IMR-90 (cell line): ENCODE results near the gene TMEM33. TPM values are rescaled to one million over a fixed set of nuclear protein-coding genes. Genes with fewer than 3 reads are reported as not detected.

Experiments
- ATAC-seq: fragments of 200-7000 bp; cut with Tn5 transposase; 2 replicates; pipeline ENCODE4 v1.9.1; 2020; ENCODE audit warnings: low read depth, mild to moderate bottlenecking, moderate library complexity
- Bru-seq: library from RNA; stranded (reverse); fragments of 400-500 nt; gene quantifications from one replicate; lab custom pipeline; 2021; lab: Mats Ljungman, UMichigan
- BruChase-seq, 2 experiments: library from RNA; stranded (reverse); fragments of 400-500 nt; gene quantifications; one replicate each; lab custom pipeline; 2021; lab: Mats Ljungman, UMichigan
- BruUV-seq: library from RNA; stranded (reverse); fragments of 400-500 nt; replicated peaks from 2 replicates; lab custom pipeline; 2021; lab: Mats Ljungman, UMichigan
- CTCF ChIA-PET: fragments of 300-600 bp; formaldehyde crosslinking; extraction: SDS; loops from one replicate; lab custom pipeline; 2021; ENCODE audit warnings: antibody characterized with exemption; lab: Yijun Ruan, JAX
- POLR2A ChIA-PET: fragments of 300-600 bp; sonication (Branson Sonifier 250); formaldehyde crosslinking; loops from one replicate; lab custom pipeline; 2022; ENCODE audit warnings: antibody characterized with exemption; ENCODE audit not compliant: unreplicated experiment; lab: Charles Lee
- DNase-seq: peaks from one replicate; pipeline ENCODE4 v3.0.0; 2013
- H2AFZ ChIP-seq: replicated peaks from 2 replicates; pipeline ENCODE3; 2013; ENCODE audit warnings: low read length, mild to moderate bottlenecking; ENCODE audit not compliant: poor library complexity
- H2AK5ac ChIP-seq: 2 replicates; pipeline ENCODE4 v1.6.1; 2013; ENCODE audit warnings: low read depth, low read length, inconsistent platforms
- H2AK9ac ChIP-seq: replicated peaks from 2 replicates; pipeline ENCODE3; 2013; ENCODE audit warnings: mild to moderate bottlenecking, low read depth, low read length, moderate library complexity; ENCODE audit not compliant: poor library complexity
- H2BK120ac ChIP-seq: 2 replicates; pipeline ENCODE4 v1.6.1; 2013; ENCODE audit warnings: low read depth, low read length, inconsistent platforms
- H2BK15ac ChIP-seq: 3 replicates; pipeline ENCODE4 v1.6.1; 2013; ENCODE audit warnings: low read depth, low read length, inconsistent platforms
- H2BK20ac ChIP-seq: 2 replicates; pipeline ENCODE4 v1.6.1; 2013; ENCODE audit warnings: low read depth, mild to moderate bottlenecking, inconsistent platforms, low read length, moderate library complexity
- H2BK5ac ChIP-seq: 2 replicates; pipeline ENCODE4 v1.6.1; 2013; ENCODE audit warnings: mild to moderate bottlenecking, low read depth, low read length, inconsistent platforms; ENCODE audit not compliant: poor library complexity, severe bottlenecking
- H3K14ac ChIP-seq: replicated peaks from 2 replicates; pipeline ENCODE4 v1.6.1; 2013; ENCODE audit warnings: low read depth, low read length, inconsistent platforms
- H3K18ac ChIP-seq: 2 replicates; pipeline ENCODE4 v1.6.1; 2013; ENCODE audit warnings: low read depth, low read length, control low read depth
- H3K23ac ChIP-seq: 2 replicates; pipeline ENCODE4 v1.6.1; 2013; ENCODE audit warnings: low read depth, low read length, inconsistent platforms
- H3K27ac ChIP-seq: 2 replicates; pipeline ENCODE4 v1.5.1; 2013; ENCODE audit warnings: mild to moderate bottlenecking, control low read depth, low read length; ENCODE audit not compliant: insufficient read depth
- H3K27me3 ChIP-seq: 2 replicates; pipeline ENCODE4 v1.6.1; 2013; ENCODE audit warnings: low read length; ENCODE audit not compliant: control insufficient read depth, insufficient read depth
- H3K36me3 ChIP-seq: 2 replicates; pipeline ENCODE4 v1.6.1; 2013; ENCODE audit warnings: low read length, mixed read lengths; ENCODE audit not compliant: control insufficient read depth, insufficient read depth
- H3K4ac ChIP-seq: 2 replicates; pipeline ENCODE4 v1.6.1; 2013; ENCODE audit warnings: low read depth, low read length, inconsistent platforms
- H3K4me1 ChIP-seq: 2 replicates; pipeline ENCODE4 v1.6.1; 2013; ENCODE audit warnings: low read length, mixed read lengths; ENCODE audit not compliant: control insufficient read depth, insufficient read depth
- H3K4me2 ChIP-seq: 2 replicates; pipeline ENCODE4 v1.6.1; 2013; ENCODE audit warnings: low read depth, mild to moderate bottlenecking, control low read depth, low read length, moderate library complexity
- H3K4me3 ChIP-seq: 2 replicates; pipeline ENCODE4 v1.5.1; 2013; ENCODE audit warnings: low read depth, mild to moderate bottlenecking, control low read depth, low read length, moderate library complexity; ENCODE audit not compliant: insufficient read depth
- H3K56ac ChIP-seq: 2 replicates; pipeline ENCODE4 v1.6.1; 2013; ENCODE audit warnings: low read length, inconsistent platforms; ENCODE audit not compliant: insufficient read depth; ENCODE audit errors: extremely low read depth
- H3K79me1 ChIP-seq, 2 experiments: 2 replicates each; pipeline ENCODE4 v1.6.1; 2013; ENCODE audit warnings: low read length in 2 of 2, inconsistent platforms in 1 of 2, low read depth in 1 of 2
- H3K9ac ChIP-seq: 2 replicates; pipeline ENCODE4 v1.6.1; 2013; ENCODE audit warnings: low read depth, low read length, control low read depth
- H3K9me1 ChIP-seq: 2 replicates; pipeline ENCODE4 v1.6.1; 2013; ENCODE audit warnings: low read length, inconsistent platforms; ENCODE audit not compliant: insufficient read depth
- H3K9me3 ChIP-seq: 2 replicates; pipeline ENCODE4 v1.6.1; 2013; ENCODE audit warnings: low read length; ENCODE audit not compliant: control insufficient read depth, insufficient read depth
- H4K20me1 ChIP-seq: 2 replicates; pipeline ENCODE4 v1.6.1; 2013; ENCODE audit warnings: low read length, inconsistent platforms; ENCODE audit not compliant: insufficient read depth
- H4K5ac ChIP-seq: 2 replicates; pipeline ENCODE4 v1.6.1; 2013; ENCODE audit warnings: mild to moderate bottlenecking, low read depth, low read length, control low read depth
- H4K8ac ChIP-seq, 2 experiments: 2 replicates each; pipeline ENCODE4 v1.6.1; 2013; ENCODE audit warnings: low read depth in 2 of 2, low read length in 2 of 2, control low read depth in 1 of 2, inconsistent platforms in 1 of 2
- H4K91ac ChIP-seq: 2 replicates; pipeline ENCODE4 v1.6.1; 2013; ENCODE audit warnings: low read depth, low read length, inconsistent platforms; ENCODE audit not compliant: insufficient read depth
- BHLHE40 ChIP-seq: fragments of 150-350 bp; IDR thresholded peaks from 2 replicates; pipeline ENCODE4 v1.6.1; 2016; ENCODE audit warnings: mild to moderate bottlenecking, low read depth, low read length
- CEBPB ChIP-seq: IDR thresholded peaks from 2 replicates; pipeline ENCODE4 v1.6.1; 2012; ENCODE audit warnings: low read depth, low read length, improper control_type of control experiment
- CHD1 ChIP-seq: IDR thresholded peaks from 2 replicates; pipeline ENCODE4 v1.6.1; 2012; ENCODE audit warnings: low read depth, low read length, improper control_type of control experiment
- FOS ChIP-seq: fragments of 150-350 bp; IDR thresholded peaks from 2 replicates; pipeline ENCODE4 v1.6.1; 2016; ENCODE audit warnings: low read depth, low read length
- MAFK ChIP-seq: IDR thresholded peaks from 2 replicates; pipeline ENCODE4 v1.6.1; 2012; ENCODE audit warnings: low read depth, low read length, improper control_type of control experiment
- MAZ ChIP-seq: IDR thresholded peaks from 2 replicates; pipeline ENCODE4 v1.6.1; 2012; ENCODE audit warnings: low read depth, mild to moderate bottlenecking, low read length, improper control_type of control experiment, moderate library complexity, borderline replicate concordance
- MXI1 ChIP-seq: IDR thresholded peaks from 2 replicates; pipeline ENCODE4 v1.6.1; 2012; ENCODE audit warnings: low read depth, mild to moderate bottlenecking, low read length, moderate library complexity, borderline replicate concordance
- NFE2L2 ChIP-seq: fragments of 150-350 bp; IDR thresholded peaks from 2 replicates; pipeline ENCODE4 v1.6.1; 2016; ENCODE audit warnings: low read depth, mild to moderate bottlenecking, low read length
- POLR2A ChIP-seq: IDR thresholded peaks from 2 replicates; pipeline ENCODE4 v1.6.1; 2012; ENCODE audit warnings: mild to moderate bottlenecking, low read depth, low read length
- RAD21 ChIP-seq: IDR thresholded peaks from 2 replicates; pipeline ENCODE4 v1.6.1; 2012; ENCODE audit warnings: low read length, improper control_type of control experiment
- RCOR1 ChIP-seq: IDR thresholded peaks from 2 replicates; pipeline ENCODE4 v1.6.1; 2012; ENCODE audit warnings: mild to moderate bottlenecking, low read length, improper control_type of control experiment; ENCODE audit not compliant: insufficient replicate concordance
- SMC3 ChIP-seq: fragments of 150-350 bp; IDR thresholded peaks from 2 replicates; pipeline ENCODE4 v1.6.1; 2016; ENCODE audit warnings: low read depth, mild to moderate bottlenecking, antibody characterized with exemption, low read length, moderate library complexity
- WGBS, 2 experiments: methylation state at CpG; one replicate each; pipeline versions ENCODE4 v1.1.5 to v1.1.7; 2013; ENCODE audit warnings: missing lambda C conversion rate in 2 of 2; ENCODE audit not compliant: insufficient read length in 1 of 2; ENCODE audit errors: extremely low coverage in 2 of 2; 5-methylcytosine and 5-hydroxymethylcytosine counted together
- dilution Hi-C: fragments of 300-500 bp; cut with HindIII; formaldehyde crosslinking; loops from one replicate; pipeline ENCODE4 v1.14.3; 2018; ENCODE audit warnings: low sequenced_read_pairs; ENCODE audit not compliant: unreplicated experiment
- in situ Hi-C: fragments of 300-500 bp; cut with MboI; formaldehyde crosslinking; loops from 3 replicates; pipeline ENCODE4 v1.14.3; 2019; ENCODE audit warnings: low sequenced_read_pairs, inconsistent platforms, mixed read lengths
- intact Hi-C: fragments of 100-400 bp; cut with micrococcal nuclease; formaldehyde crosslinking; loops from 2 replicates; pipeline ENCODE4 v1.10.0; 2022
- long read RNA-seq: library from polyadenylated mRNA; unstranded; transcript quantifications from one replicate; pipeline ENCODE4 v2.0.0, GENCODE V29; 2021; ENCODE audit not compliant: unreplicated experiment
- polyA plus RNA-seq, 3 experiments: library from polyadenylated mRNA; depleted of rRNA; stranded (reverse); fragments of >200 nt; gene quantifications; 2 replicates each; pipeline ENCODE4 v1.2.3, GENCODE V29; 2012; ENCODE audit warnings: low replicate concordance in 1 of 3
- total RNA-seq: library from RNA; depleted of rRNA; stranded (reverse); fragments of >200 nt; gene quantifications from 2 replicates; pipeline ENCODE4 v1.2.3, GENCODE V29; 2012; rRNA removed
- TF ChIP-seq, protein P1 (sequence below): conservative IDR thresholded peaks from 2 replicates; pipeline ENCODE4 v1.5.1; 2012; ENCODE audit warnings: mild to moderate bottlenecking, low read depth, low read length, improper control_type of control experiment

TMEM33 gene, protein sequence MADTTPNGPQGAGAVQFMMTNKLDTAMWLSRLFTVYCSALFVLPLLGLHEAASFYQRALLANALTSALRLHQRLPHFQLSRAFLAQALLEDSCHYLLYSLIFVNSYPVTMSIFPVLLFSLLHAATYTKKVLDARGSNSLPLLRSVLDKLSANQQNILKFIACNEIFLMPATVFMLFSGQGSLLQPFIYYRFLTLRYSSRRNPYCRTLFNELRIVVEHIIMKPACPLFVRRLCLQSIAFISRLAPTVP
- total RNA-seq (45.5 and 49.7 TPM in 2 replicates), polyA plus RNA-seq (2012; rRNA removed) (23.6 and 27.5 TPM in 2 replicates), Bru-seq, nascent RNA (percentile 87 among the genes with signal in this experiment), BruChase-seq, experiment 1, labeled RNA remaining after a 6-hour chase (percentile 90 among the genes with signal in this experiment), BruChase-seq, experiment 2, labeled RNA remaining after a 2-hour chase (percentile 95 among the genes with signal in this experiment)
- polyA plus RNA-seq (2012; cell fraction: cytosol; rRNA removed) = 22.2 and 60.3 TPM in 2 replicates
- 12.2 and 12.3 TPM in 2 replicates for polyA plus RNA-seq (2012; cell fraction: nucleus; rRNA removed; ENCODE audit: low replicate concordance)
- long read RNA-seq, full-length matches to known transcripts = 10 of 19 reads
- long read RNA-seq, partial matches to known transcripts = 2 of 19 reads
- long read RNA-seq, other reads (novel, unspliced or antisense) = 7 of 19 reads

DNA sequence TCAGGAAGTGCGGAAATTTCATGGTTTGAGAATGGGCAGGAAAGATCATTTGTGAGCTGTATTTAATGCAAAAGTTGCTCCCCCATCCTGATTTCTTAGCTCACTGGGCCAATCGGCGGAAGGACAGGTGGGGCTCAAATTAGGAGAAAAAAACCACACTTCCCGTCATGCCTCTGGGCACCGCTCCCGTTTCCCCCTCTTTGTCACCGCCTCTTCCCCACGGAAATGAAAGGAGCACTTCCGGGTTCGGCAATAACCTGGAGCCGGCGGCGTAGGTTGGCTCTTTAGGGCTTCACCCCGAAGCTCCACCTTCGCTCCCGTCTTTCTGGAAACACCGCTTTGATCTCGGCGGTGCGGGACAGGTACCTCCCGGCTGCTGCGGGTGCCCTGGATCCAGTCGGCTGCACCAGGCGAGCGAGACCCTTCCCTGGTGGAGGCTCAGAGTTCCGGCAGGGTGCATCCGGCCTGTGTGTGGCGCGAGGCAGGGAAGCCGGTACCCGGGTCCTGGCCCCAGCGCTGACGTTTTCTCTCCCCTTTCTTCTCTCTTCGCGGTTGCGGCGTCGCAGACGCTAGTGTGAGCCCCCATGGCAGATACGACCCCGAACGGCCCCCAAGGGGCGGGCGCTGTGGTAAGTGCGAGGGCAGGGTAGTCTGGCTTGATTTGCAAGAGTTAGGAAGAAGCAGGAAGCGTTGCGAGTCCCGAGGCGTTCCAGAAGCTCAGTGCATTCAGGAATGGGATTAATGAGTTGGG is at the start of gene TMEM33:
TSS of gene TMEM33 (plus strand) at position 529 of the 751 bp plus-strand sequence. CDS start at position 585, 56 bp downstream.
- H4K20me1 ChIP-seq = peaks cover 8% of the 10 kb centered on the region; the same call in 1 of the 2 replicates
- ChIA-PET CTCF (no interaction called here), POLR2A (interaction anchor here (0.6 kb wide), 1 partner anchor 234 kb away, joined by 3 read pairs; no protein-coding TSS in a partner anchor)
- H3K4ac ChIP-seq = peak within 1 kb of the TSS; percentile 75
- peak within 1 kb of the TSS; percentile 69 for H2BK5ac ChIP-seq
- peak within 1 kb of the TSS; percentile 83 for H3K4me3 ChIP-seq
- peak within 1 kb of the TSS; percentile 71 for H2AK9ac ChIP-seq
- peak within 1 kb of the TSS; percentile 71 for H3K14ac ChIP-seq
- H3K36me3 ChIP-seq = 0 out of 2 replicates have a peak, but pooled peaks cover 2% of the 10 kb centered on the region
- H3K4me2 ChIP-seq = peak within 1 kb of the TSS; percentile 92
- H3K56ac ChIP-seq = peak within 1 kb of the TSS; percentile 46; the same call in 1 of the 2 replicates
- H2BK20ac ChIP-seq = no peak within 1 kb of the TSS
- peak within 1 kb of the TSS; percentile 86 to 94 for H4K8ac ChIP-seq
- H3K9me3 ChIP-seq = no peaks in the 10 kb centered on the region
- 0 out of 2 replicates have a peak within 1 kb of the TSS, but pooled peaks have one; percentile 49 for H2BK120ac ChIP-seq
- H2AFZ ChIP-seq = peak within 1 kb of the TSS; percentile 98
- DNase-seq = peak; percentile 79
- TSS peak; percentile 66 for BruUV-seq
- H3K79me1 ChIP-seq = peaks cover 3 to 21% of the 10 kb centered on the region in 2 experiments
- 0 out of 2 replicates have a peak within 1 kb of the TSS, but pooled peaks have one; percentile 35 for H2AK5ac ChIP-seq
- peak within 1 kb of the TSS; percentile 64 for H3K23ac ChIP-seq
- peak; percentile 95 for ATAC-seq
- H3K4me1 ChIP-seq = peaks cover 6% of the 10 kb centered on the region
- peak within 1 kb of the TSS; percentile 72; the same call in 1 of the 2 replicates for H4K5ac ChIP-seq
- intact Hi-C loops (no loop called here), in situ Hi-C loops (no loop called here), dilution Hi-C loops (no loop called here)
- H3K27me3 ChIP-seq = peaks cover 3% of the 10 kb centered on the region
- peak within 1 kb of the TSS; percentile 79 for H3K9ac ChIP-seq
- no peak within 1 kb of the TSS for H2BK15ac ChIP-seq
- WGBS, 2 experiments = 0% methylated on average over 12 of the region's 49 CpGs; no CpG with 5 or more reads in 1 of the 2 experiments
- no peak within 1 kb of the TSS for H3K18ac ChIP-seq
- H4K91ac ChIP-seq = peak within 1 kb of the TSS; percentile 65; the same call in 1 of the 2 replicates
- H3K9me1 ChIP-seq = peaks cover 5% of the 10 kb centered on the region; the same call in 1 of the 2 replicates
- H3K27ac ChIP-seq = peak within 1 kb of the TSS; percentile 82
- TF ChIP-seq RCOR1 (no peak), BHLHE40 (no peak), NFE2L2 (no peak), FOS (no peak), SMC3 (no peak), RAD21 (no peak), MXI1 (no peak; the same call in 1 of the 2 replicates), CHD1 (no peak), CEBPB (0 out of 2 replicates have a peak, but pooled peaks have one; percentile 12), MAFK (no peak), POLR2A (0 out of 2 replicates have a peak, but pooled peaks have one; percentile 29), MAZ (peak; percentile 55; the same call in 1 of the 2 replicates)
- TF ChIP-seq, protein P1, sequence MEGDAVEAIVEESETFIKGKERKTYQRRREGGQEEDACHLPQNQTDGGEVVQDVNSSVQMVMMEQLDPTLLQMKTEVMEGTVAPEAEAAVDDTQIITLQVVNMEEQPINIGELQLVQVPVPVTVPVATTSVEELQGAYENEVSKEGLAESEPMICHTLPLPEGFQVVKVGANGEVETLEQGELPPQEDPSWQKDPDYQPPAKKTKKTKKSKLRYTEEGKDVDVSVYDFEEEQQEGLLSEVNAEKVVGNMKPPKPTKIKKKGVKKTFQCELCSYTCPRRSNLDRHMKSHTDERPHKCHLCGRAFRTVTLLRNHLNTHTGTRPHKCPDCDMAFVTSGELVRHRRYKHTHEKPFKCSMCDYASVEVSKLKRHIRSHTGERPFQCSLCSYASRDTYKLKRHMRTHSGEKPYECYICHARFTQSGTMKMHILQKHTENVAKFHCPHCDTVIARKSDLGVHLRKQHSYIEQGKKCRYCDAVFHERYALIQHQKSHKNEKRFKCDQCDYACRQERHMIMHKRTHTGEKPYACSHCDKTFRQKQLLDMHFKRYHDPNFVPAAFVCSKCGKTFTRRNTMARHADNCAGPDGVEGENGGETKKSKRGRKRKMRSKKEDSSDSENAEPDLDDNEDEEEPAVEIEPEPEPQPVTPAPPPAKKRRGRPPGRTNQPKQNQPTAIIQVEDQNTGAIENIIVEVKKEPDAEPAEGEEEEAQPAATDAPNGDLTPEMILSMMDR = no peak; the same call in 1 of the 2 replicates
